Measurements from ENCODE around the gene KIF5B. TPM values are rescaled to one million over a fixed set of nuclear protein-coding genes. Genes with fewer than 3 reads are reported as not detected.

KIF5B gene
- total and polyA plus RNA-seq, 4 donors, result 37.6 to 121 (median 68.0) TPM

DNA sequence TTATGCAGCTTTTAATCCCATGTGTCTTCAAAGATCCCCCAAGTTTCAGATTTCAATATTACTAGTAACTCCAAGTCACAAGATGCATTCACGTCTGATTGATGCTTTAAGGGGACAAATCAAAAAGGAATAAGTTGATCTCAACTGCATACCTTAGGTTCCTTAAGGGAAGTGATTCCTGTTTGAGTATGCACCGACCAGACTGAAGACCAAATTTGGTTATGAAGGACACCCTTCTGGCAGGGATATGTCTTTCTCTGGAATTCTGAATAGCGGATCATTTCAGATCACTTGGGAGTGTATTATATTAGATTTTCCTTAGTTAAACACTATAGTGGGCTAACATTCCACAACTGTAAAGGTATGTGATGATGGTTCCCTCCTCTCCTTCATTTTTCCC lies 4.3 kb downstream of the KIF5B start:
- Histone ChIP-seq H3K27ac (ENCODE audit: low read depth in 1 of 2, low read length in 1 of 2) (no peak overlapping the region), H3K9ac (ENCODE audit: insufficient read depth in 1 of 2, low read length in 2 of 2) (peak overlapping the region in 1 of 2 donors; percentile 6), H3K36me3 (ENCODE audit: control insufficient read depth in 4 of 4, insufficient read depth in 4 of 4, low read length in 4 of 4) (peaks cover 0 to 9% (median 5%) of the 10 kb centered on the region in 4 donors), H3K9me3 (ENCODE audit: control insufficient read depth in 4 of 4, insufficient read depth in 3 of 4, low read length in 3 of 4) (no peaks in the 10 kb centered on the region), H3K27me3 (ENCODE audit: control insufficient read depth in 3 of 3, insufficient read depth in 3 of 3, low read length in 2 of 3) (no peaks in the 10 kb centered on the region), H3K4me3 (no peak overlapping the region), H3K4me1 (ENCODE audit: control insufficient read depth in 5 of 5, insufficient read depth in 5 of 5, low read length in 5 of 5) (peaks cover 5 to 36% (median 10%) of the 10 kb centered on the region in 5 donors)
- ATAC-seq (ENCODE audit: insufficient read depth, low FRiP score) (no peak), DNase-seq (peak in 1 of 3 donors; percentile 25)
- WGBS, 2 donors, result 33 to 52% methylated on average over 3 of the region's 3 CpGs
- TF ChIP-seq, protein P1, sequence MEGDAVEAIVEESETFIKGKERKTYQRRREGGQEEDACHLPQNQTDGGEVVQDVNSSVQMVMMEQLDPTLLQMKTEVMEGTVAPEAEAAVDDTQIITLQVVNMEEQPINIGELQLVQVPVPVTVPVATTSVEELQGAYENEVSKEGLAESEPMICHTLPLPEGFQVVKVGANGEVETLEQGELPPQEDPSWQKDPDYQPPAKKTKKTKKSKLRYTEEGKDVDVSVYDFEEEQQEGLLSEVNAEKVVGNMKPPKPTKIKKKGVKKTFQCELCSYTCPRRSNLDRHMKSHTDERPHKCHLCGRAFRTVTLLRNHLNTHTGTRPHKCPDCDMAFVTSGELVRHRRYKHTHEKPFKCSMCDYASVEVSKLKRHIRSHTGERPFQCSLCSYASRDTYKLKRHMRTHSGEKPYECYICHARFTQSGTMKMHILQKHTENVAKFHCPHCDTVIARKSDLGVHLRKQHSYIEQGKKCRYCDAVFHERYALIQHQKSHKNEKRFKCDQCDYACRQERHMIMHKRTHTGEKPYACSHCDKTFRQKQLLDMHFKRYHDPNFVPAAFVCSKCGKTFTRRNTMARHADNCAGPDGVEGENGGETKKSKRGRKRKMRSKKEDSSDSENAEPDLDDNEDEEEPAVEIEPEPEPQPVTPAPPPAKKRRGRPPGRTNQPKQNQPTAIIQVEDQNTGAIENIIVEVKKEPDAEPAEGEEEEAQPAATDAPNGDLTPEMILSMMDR (IDR thresholded peaks at IDR 0.05; ENCODE audit: control extremely low read depth, extremely low read depth), result no peak

DNA sequence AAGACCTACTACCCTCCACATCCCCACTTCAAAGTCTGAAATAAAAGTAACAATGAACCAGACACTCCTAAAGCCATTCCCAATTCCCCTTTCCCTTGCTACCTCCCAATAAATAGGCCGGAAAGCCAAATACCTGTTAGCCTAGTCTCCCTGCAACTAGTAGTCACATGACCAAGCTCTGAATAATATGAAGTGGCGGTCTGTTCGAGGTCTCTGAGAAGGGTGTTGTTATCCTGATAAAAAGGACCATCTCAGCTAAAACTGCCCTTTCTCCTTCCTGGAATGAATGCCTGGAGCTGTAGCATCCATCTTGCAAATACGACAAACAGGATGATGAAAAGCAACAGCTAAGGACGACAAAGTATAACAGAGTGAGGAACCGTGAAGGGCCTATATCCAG lies 6.0 kb downstream of the KIF5B start:
- WGBS, 2 donors, result 56 to 70% methylated on average over 6 of the region's 6 CpGs
- DNase-seq, result no peak
- Histone ChIP-seq H3K27ac (ENCODE audit: low read depth in 1 of 2, low read length in 1 of 2) (peak overlapping the region in 1 of 2 donors; percentile 21), H3K9ac (ENCODE audit: insufficient read depth in 1 of 2, low read length in 2 of 2) (peak overlapping the region in 1 of 2 donors; percentile 39), H3K9me3 (ENCODE audit: control insufficient read depth in 4 of 4, insufficient read depth in 3 of 4, low read length in 3 of 4) (no peaks in the 10 kb centered on the region), H3K4me3 (no peak overlapping the region), H3K4me1 (ENCODE audit: control insufficient read depth in 5 of 5, insufficient read depth in 5 of 5, low read length in 5 of 5) (peaks cover 0 to 41% (median 10%) of the 10 kb centered on the region in 5 donors), H3K36me3 (ENCODE audit: control insufficient read depth in 4 of 4, insufficient read depth in 4 of 4, low read length in 4 of 4) (peaks cover 5 to 17% (median 12%) of the 10 kb centered on the region in 4 donors), H3K27me3 (ENCODE audit: control insufficient read depth in 3 of 3, insufficient read depth in 3 of 3, low read length in 2 of 3) (no peaks in the 10 kb centered on the region)
- TF ChIP-seq, protein P1 (IDR thresholded peaks at IDR 0.05; ENCODE audit: control extremely low read depth, extremely low read depth), result no peak
- no peak for ATAC-seq (ENCODE audit: insufficient read depth, low FRiP score)

DNA sequence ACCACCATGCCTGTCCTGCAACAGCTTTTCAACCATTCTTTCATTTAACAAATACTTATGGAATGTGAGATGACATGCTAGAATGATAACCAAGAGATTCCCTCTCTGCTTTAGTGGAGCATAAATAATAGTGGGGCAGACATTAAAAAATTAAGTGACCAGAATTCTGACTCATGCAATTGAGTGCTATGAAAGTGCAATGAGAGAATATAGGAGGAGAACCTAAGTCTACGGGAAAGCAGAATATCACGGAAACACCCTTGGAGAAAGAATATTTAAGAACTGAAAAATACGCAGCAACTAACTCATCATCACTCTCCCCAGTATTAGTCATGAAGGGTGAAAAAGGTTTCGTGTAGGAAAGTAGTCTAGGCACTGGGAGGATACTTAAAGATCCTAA lies 7.1 kb downstream of the KIF5B start:
- ATAC-seq (ENCODE audit: insufficient read depth, low FRiP score), result peak; percentile 17
- WGBS, 2 donors, result 66 to 69% methylated on average over 4 of the region's 4 CpGs

More for the DNA sequence above, 7.1 kb downstream of the KIF5B start:
- no peak overlapping the region for H3K4me3 ChIP-seq
- H3K27me3 ChIP-seq (ENCODE audit: control insufficient read depth in 3 of 3, insufficient read depth in 3 of 3, low read length in 2 of 3), result no peaks in the 10 kb centered on the region
- no peak for DNase-seq
- H3K4me1 ChIP-seq (ENCODE audit: control insufficient read depth in 5 of 5, insufficient read depth in 5 of 5, low read length in 5 of 5), result peaks cover 0 to 41% (median 7%) of the 10 kb centered on the region in 5 donors
- TF ChIP-seq, protein P1 (IDR thresholded peaks at IDR 0.05; ENCODE audit: control extremely low read depth, extremely low read depth), result no peak
- no peak overlapping the region for H3K27ac ChIP-seq (ENCODE audit: low read depth in 1 of 2, low read length in 1 of 2)
- peaks cover 8 to 24% (median 19%) of the 10 kb centered on the region in 4 donors for H3K36me3 ChIP-seq (ENCODE audit: control insufficient read depth in 4 of 4, insufficient read depth in 4 of 4, low read length in 4 of 4)
- no peak overlapping the region for H3K9ac ChIP-seq (ENCODE audit: insufficient read depth in 1 of 2, low read length in 2 of 2)
- H3K9me3 ChIP-seq (ENCODE audit: control insufficient read depth in 4 of 4, insufficient read depth in 3 of 4, low read length in 3 of 4), result no peaks in the 10 kb centered on the region

Data from lung (tissue), 12 donors.